Loucy (cell line): ENCODE results near the gene RMRP.

Experiments used
- H2AFZ ChIP-seq: fragments of 200-600 bp; sonication (generic); 2 replicates; pipeline ENCODE4 v1.6.0; 2016; ENCODE audit warnings: antibody characterized with exemption, mild to moderate bottlenecking, low read length, moderate library complexity
- H3F3A ChIP-seq: fragments of 200-600 bp; 2 replicates; pipeline ENCODE4 v1.6.0; 2016; ENCODE audit warnings: antibody characterized with exemption, low read depth, mild to moderate bottlenecking
- H3K27me3 ChIP-seq: fragments of 200-600 bp; sonication (generic); 2 replicates; pipeline ENCODE4 v1.6.1; 2014; ENCODE audit warnings: low read length, mild to moderate bottlenecking; ENCODE audit not compliant: insufficient read depth, poor library complexity, severe bottlenecking
- H3K36me3 ChIP-seq: fragments of 200-600 bp; sonication (generic); 2 replicates; pipeline ENCODE4 v1.6.1; 2016; ENCODE audit warnings: low read length; ENCODE audit not compliant: insufficient read depth
- H3K4me1 ChIP-seq: fragments of 200-600 bp; sonication (generic); 2 replicates; pipeline ENCODE4 v1.5.1; 2014; ENCODE audit warnings: low read length, mild to moderate bottlenecking; ENCODE audit not compliant: insufficient read depth, poor library complexity, severe bottlenecking
- H3K4me2 ChIP-seq: fragments of 200-600 bp; sonication (generic); 2 replicates; pipeline ENCODE4 v1.6.0; 2014; ENCODE audit warnings: antibody characterized with exemption, low read length, low read depth, mild to moderate bottlenecking; ENCODE audit not compliant: poor library complexity, severe bottlenecking
- H3K4me3 ChIP-seq: fragments of 200-600 bp; sonication (generic); 2 replicates; pipeline ENCODE4 v1.5.1; 2014; ENCODE audit warnings: low read length, mild to moderate bottlenecking, mixed read lengths; ENCODE audit not compliant: poor library complexity, severe bottlenecking
- H3K79me2 ChIP-seq: fragments of 200-600 bp; sonication (generic); 2 replicates; pipeline ENCODE4 v1.6.1; 2014; ENCODE audit warnings: low read length; ENCODE audit not compliant: insufficient read depth
- H3K9ac ChIP-seq: fragments of 200-600 bp; sonication (generic); 2 replicates; pipeline ENCODE4 v1.6.0; 2014; ENCODE audit warnings: mild to moderate bottlenecking, low read depth, low read length, moderate library complexity; ENCODE audit not compliant: poor library complexity, severe bottlenecking
- H3K9me2 ChIP-seq: fragments of 200-600 bp; sonication (generic); replicated peaks from 2 replicates; pipeline ENCODE4 v1.6.1; 2016; ENCODE audit warnings: low read depth, low read length, mixed read lengths
- H3K9me3 ChIP-seq: fragments of 200-600 bp; sonication (generic); 2 replicates; pipeline ENCODE4 v1.6.1; 2014; ENCODE audit warnings: mild to moderate bottlenecking, antibody characterized with exemption, low read length, low read depth; ENCODE audit not compliant: insufficient read depth
- H4K20me1 ChIP-seq: fragments of 200-600 bp; sonication (generic); 2 replicates; pipeline ENCODE4 v1.6.0; 2014; ENCODE audit warnings: antibody characterized with exemption, low read length, mild to moderate bottlenecking; ENCODE audit not compliant: insufficient read depth, poor library complexity, severe bottlenecking
- CTCF ChIP-seq: fragments of 200-600 bp; sonication (generic); conservative IDR thresholded peaks from 2 replicates; pipeline ENCODE4 v1.5.1; 2014; ENCODE audit warnings: mild to moderate bottlenecking, antibody characterized with exemption, low read length
- EZH2phosphoT487 ChIP-seq: fragments of 200-600 bp; IDR thresholded peaks from 2 replicates; pipeline ENCODE4 v1.6.1; 2018; ENCODE audit warnings: antibody characterized with exemption, mild to moderate bottlenecking, moderate library complexity, borderline replicate concordance

The RMRP gene

GRCh38 chr9:35705372-35705771 is 47.6 kb upstream of the RMRP start:
- no peaks in the 10 kb centered on the region for H3K9me3 ChIP-seq
- H3K9ac ChIP-seq: no peak overlapping the region
- no peak for TF ChIP-seq CTCF
- TF ChIP-seq EZH2phosphoT487: no peak
- no peak overlapping the region for H3K4me2 ChIP-seq
- no peaks in the 10 kb centered on the region for H3F3A ChIP-seq
- H2AFZ ChIP-seq: no peak overlapping the region
- no peaks in the 10 kb centered on the region for H3K4me1 ChIP-seq
- peaks cover 5% of the 10 kb centered on the region for H4K20me1 ChIP-seq
- H3K27me3 ChIP-seq: no peaks in the 10 kb centered on the region
- peaks cover 93% of the 10 kb centered on the region for H3K36me3 ChIP-seq
- no peak overlapping the region for H3K4me3 ChIP-seq
- no peaks in the 10 kb centered on the region for H3K79me2 ChIP-seq
- no peaks in the 10 kb centered on the region for H3K9me2 ChIP-seq

- no peaks in the 10 kb centered on the region for H3K4me1 ChIP-seq
- no peaks in the 10 kb centered on the region for H3K27me3 ChIP-seq
- peaks cover 5% of the 10 kb centered on the region for H4K20me1 ChIP-seq
- TF ChIP-seq EZH2phosphoT487 (no peak), CTCF (no peak)
- H3K9me2 ChIP-seq: no peaks in the 10 kb centered on the region
- no peaks in the 10 kb centered on the region for H3K9me3 ChIP-seq
- peaks cover 98% of the 10 kb centered on the region for H3K36me3 ChIP-seq
- H2AFZ ChIP-seq: no peak overlapping the region
- no peaks in the 10 kb centered on the region for H3F3A ChIP-seq
- no peaks in the 10 kb centered on the region for H3K79me2 ChIP-seq
- no peak overlapping the region for H3K4me2 ChIP-seq
- no peak overlapping the region for H3K9ac ChIP-seq
- no peak overlapping the region for H3K4me3 ChIP-seq
These were observed 46.3 kb upstream of the RMRP start for GRCh38 chr9:35703906-35704672.

- H4K20me1 ChIP-seq: peaks cover 5% of the 10 kb centered on the region
- peaks cover 98% of the 10 kb centered on the region for H3K36me3 ChIP-seq
- no peaks in the 10 kb centered on the region for H3K4me1 ChIP-seq
- H3F3A ChIP-seq: no peaks in the 10 kb centered on the region
- H3K9ac ChIP-seq: no peak overlapping the region
- no peak overlapping the region for H2AFZ ChIP-seq
- H3K9me2 ChIP-seq: no peaks in the 10 kb centered on the region
- no peak for TF ChIP-seq CTCF
- no peak for TF ChIP-seq EZH2phosphoT487
- no peaks in the 10 kb centered on the region for H3K9me3 ChIP-seq
- H3K79me2 ChIP-seq: no peaks in the 10 kb centered on the region
- no peak overlapping the region for H3K4me3 ChIP-seq
- no peaks in the 10 kb centered on the region for H3K27me3 ChIP-seq
- no peak overlapping the region for H3K4me2 ChIP-seq
These were observed 44.9 kb upstream of the RMRP start for GRCh38 chr9:35702696-35703095.
